ENCODE results near the gene PRXL2C.

Gene PRXL2C

DNA sequence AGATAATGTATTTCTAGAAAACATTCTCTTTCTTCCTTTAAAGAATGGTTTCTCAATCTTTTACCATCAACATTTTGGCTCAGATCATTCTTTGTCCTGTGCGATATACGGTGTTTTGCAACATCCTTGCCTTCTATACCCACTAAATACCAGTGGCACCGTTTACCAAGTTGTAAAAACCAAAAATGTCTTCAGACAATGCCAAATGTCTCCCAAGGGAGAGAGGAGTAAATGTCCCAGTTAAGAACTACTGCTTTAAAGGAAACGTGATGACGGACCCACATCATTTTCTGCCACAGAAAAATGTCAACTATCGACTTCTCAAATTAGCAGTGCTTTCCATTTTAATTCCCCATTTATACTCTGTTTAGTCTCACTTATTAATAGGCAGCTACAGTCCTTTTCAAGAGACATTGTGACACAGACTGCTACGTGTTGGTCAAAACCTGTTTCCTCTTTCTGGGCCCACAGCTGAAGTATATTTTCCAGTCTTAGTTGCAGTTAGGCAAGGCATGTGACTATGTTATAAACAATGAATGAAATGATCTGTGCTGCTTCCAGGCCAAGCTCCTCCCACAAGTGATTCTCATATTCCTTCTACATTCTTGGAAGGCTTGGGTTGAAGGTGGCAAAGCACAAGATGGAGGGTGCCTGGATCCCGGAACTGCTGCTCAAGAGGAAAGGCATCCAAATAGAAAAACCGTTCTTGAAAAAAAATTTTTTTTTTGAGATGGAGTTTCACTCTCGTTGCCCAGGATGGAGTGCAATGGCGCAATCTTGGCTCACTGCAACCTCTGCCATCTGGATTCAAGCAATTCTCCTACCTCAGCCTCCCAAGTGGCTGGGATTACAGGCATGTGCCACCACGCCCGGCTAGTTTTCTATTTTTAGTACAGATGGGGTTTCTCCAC, 8.8 kb downstream of the PRXL2C start:
- H3K4me2 ChIP-seq (ENCODE audit: low read length, poor library complexity, severe bottlenecking), result no peak overlapping the region
- H3K18ac ChIP-seq (ENCODE audit: low read depth in 1 of 2, low read length in 2 of 2), result peak overlapping the region; percentile 19
- H3K23ac ChIP-seq (ENCODE audit: low read length in 2 of 2), result no peak overlapping the region
- H2BK15ac ChIP-seq (ENCODE audit: low read depth, poor library complexity, severe bottlenecking), result no peak overlapping the region
- H3K14ac ChIP-seq (ENCODE audit: low read length in 2 of 2), result no peak overlapping the region
- no peak overlapping the region for H2BK12ac ChIP-seq (ENCODE audit: low read length in 2 of 2)
- peaks cover 14% of the 10 kb centered on the region for H3K79me1 ChIP-seq (replicated peaks; ENCODE audit: low read length, poor library complexity, severe bottlenecking)
- H3K36me3 ChIP-seq (ENCODE audit: control insufficient read depth in 1 of 2, insufficient read depth in 2 of 2, low read depth in 1 of 2, low read length in 2 of 2), result peaks cover 29 to 78% of the 10 kb centered on the region in 2 experiments
- peak; percentile 87 for DNase-seq
- H2BK120ac ChIP-seq (ENCODE audit: low read depth, low read length), result no peak overlapping the region
- H4K8ac ChIP-seq (ENCODE audit: low read length), result no peak overlapping the region
- H3K4me1 ChIP-seq (ENCODE audit: control insufficient read depth, insufficient read depth, low read depth, low read length), result peaks cover 3% of the 10 kb centered on the region
- H3K27ac ChIP-seq (ENCODE audit: low read length, poor library complexity, severe bottlenecking), result no peak overlapping the region
- H2BK5ac ChIP-seq (ENCODE audit: low read depth, low read length, poor library complexity, severe bottlenecking), result no peak overlapping the region
- no peaks in the 10 kb centered on the region for H3K27me3 ChIP-seq (ENCODE audit: control insufficient read depth in 1 of 2, insufficient read depth in 1 of 2, low read length in 2 of 2)
- peak overlapping the region in 1 of 2 experiments; percentile 41 for H3K4me3 ChIP-seq (ENCODE audit: insufficient read depth in 1 of 2, low read depth in 1 of 2, low read length in 2 of 2)
- WGBS, result 93% methylated on average over 13 of the region's 13 CpGs
- no peak overlapping the region for H3K4ac ChIP-seq (ENCODE audit: low read depth in 1 of 2, low read length in 2 of 2)
- no peaks in the 10 kb centered on the region for H3K9me3 ChIP-seq (ENCODE audit: control insufficient read depth, low read length)
- peak overlapping the region; percentile 81 for H3K9ac ChIP-seq (ENCODE audit: low read length)
- H4K91ac ChIP-seq (ENCODE audit: low read length), result no peak overlapping the region
- no peak overlapping the region for H2AK5ac ChIP-seq (ENCODE audit: low read length, severe bottlenecking)
- H2AFZ ChIP-seq (ENCODE audit: low read depth, low read length), result no peak overlapping the region

DNA sequence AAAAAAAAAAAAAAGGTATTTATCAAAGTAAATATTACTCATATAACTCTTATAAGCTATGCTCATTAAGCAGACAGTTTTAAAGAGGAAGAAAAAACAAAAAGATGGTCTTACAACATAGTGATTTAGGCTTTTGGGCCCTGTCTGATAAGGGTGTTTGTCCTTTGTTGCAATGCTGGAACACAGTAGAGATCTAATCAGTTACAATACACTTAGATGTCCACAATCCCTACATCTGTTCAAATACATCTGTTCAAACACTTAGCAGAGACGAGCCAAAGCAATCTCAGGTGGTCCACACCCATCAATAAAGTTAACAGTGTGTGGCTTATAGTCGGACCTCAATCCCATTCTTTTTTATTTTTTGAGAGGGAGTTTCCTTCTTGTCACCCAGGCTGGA, 11.0 kb downstream of the PRXL2C start:
- H3K14ac ChIP-seq (ENCODE audit: low read length in 2 of 2), result no peak overlapping the region
- no peak overlapping the region for H3K18ac ChIP-seq (ENCODE audit: low read depth in 1 of 2, low read length in 2 of 2)
- peaks cover 9% of the 10 kb centered on the region for H3K79me1 ChIP-seq (replicated peaks; ENCODE audit: low read length, poor library complexity, severe bottlenecking)
- no peak overlapping the region for H2AFZ ChIP-seq (ENCODE audit: low read depth, low read length)
- H4K8ac ChIP-seq (ENCODE audit: low read length), result no peak overlapping the region
- no peak overlapping the region for H2AK5ac ChIP-seq (ENCODE audit: low read length, severe bottlenecking)
- no peak overlapping the region for H4K91ac ChIP-seq (ENCODE audit: low read length)
- no peak overlapping the region for H3K4me2 ChIP-seq (ENCODE audit: low read length, poor library complexity, severe bottlenecking)
- H2BK5ac ChIP-seq (ENCODE audit: low read depth, low read length, poor library complexity, severe bottlenecking), result no peak overlapping the region
- no peak overlapping the region for H3K4ac ChIP-seq (ENCODE audit: low read depth in 1 of 2, low read length in 2 of 2)
- no peaks in the 10 kb centered on the region for H3K27me3 ChIP-seq (ENCODE audit: control insufficient read depth in 1 of 2, insufficient read depth in 1 of 2, low read length in 2 of 2)
- no peak for DNase-seq
- H3K9me3 ChIP-seq (ENCODE audit: control insufficient read depth, low read length), result no peaks in the 10 kb centered on the region
- no peak overlapping the region for H2BK12ac ChIP-seq (ENCODE audit: low read length in 2 of 2)
- H2BK15ac ChIP-seq (ENCODE audit: low read depth, poor library complexity, severe bottlenecking), result no peak overlapping the region
- no peak overlapping the region for H3K23ac ChIP-seq (ENCODE audit: low read length in 2 of 2)
- peaks cover 24 to 67% of the 10 kb centered on the region in 2 experiments for H3K36me3 ChIP-seq (ENCODE audit: control insufficient read depth in 1 of 2, insufficient read depth in 2 of 2, low read depth in 1 of 2, low read length in 2 of 2)
- H3K9ac ChIP-seq (ENCODE audit: low read length), result no peak overlapping the region
- no peak overlapping the region for H3K27ac ChIP-seq (ENCODE audit: low read length, poor library complexity, severe bottlenecking)
- H3K4me1 ChIP-seq (ENCODE audit: control insufficient read depth, insufficient read depth, low read depth, low read length), result peaks cover 3% of the 10 kb centered on the region
- H2BK120ac ChIP-seq (ENCODE audit: low read depth, low read length), result no peak overlapping the region
- no peak overlapping the region for H3K4me3 ChIP-seq (ENCODE audit: insufficient read depth in 1 of 2, low read depth in 1 of 2, low read length in 2 of 2)
- WGBS, result 93% methylated on average over 2 of the region's 2 CpGs

DNA sequence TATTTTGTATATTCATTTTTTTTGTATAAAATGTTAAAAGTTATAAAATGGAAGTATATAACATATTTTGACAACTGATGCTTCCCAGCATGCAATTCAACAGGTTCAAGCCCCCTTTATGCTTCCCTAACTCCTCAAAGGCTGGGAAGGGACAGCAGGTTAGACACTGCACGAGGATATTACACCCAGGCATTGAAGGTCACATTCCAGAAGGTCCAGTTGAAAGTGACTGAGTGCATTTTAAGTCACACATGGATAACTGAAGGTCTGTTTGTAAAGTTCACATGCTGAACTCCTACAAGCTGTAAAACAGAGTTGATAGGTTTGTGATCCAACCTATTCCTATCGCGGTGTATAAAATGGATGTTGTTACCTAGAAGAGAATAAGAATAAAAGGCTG, 13.6 kb downstream of the PRXL2C start:
- Histone ChIP-seq H3K4me3 (ENCODE audit: insufficient read depth in 1 of 2, low read depth in 1 of 2, low read length in 2 of 2) (no peak overlapping the region), H3K4me1 (ENCODE audit: control insufficient read depth, insufficient read depth, low read depth, low read length) (no peaks in the 10 kb centered on the region), H3K9ac (ENCODE audit: low read length) (no peak overlapping the region), H2AFZ (ENCODE audit: low read depth, low read length) (no peak overlapping the region), H3K14ac (ENCODE audit: low read length in 2 of 2) (no peak overlapping the region), H4K91ac (ENCODE audit: low read length) (no peak overlapping the region), H2BK5ac (ENCODE audit: low read depth, low read length, poor library complexity, severe bottlenecking) (no peak overlapping the region), H3K23ac (ENCODE audit: low read length in 2 of 2) (no peak overlapping the region), H4K8ac (ENCODE audit: low read length) (no peak overlapping the region), H3K4ac (ENCODE audit: low read depth in 1 of 2, low read length in 2 of 2) (no peak overlapping the region), H3K79me1 (replicated peaks; ENCODE audit: low read length, poor library complexity, severe bottlenecking) (peaks cover 7% of the 10 kb centered on the region), H3K18ac (ENCODE audit: low read depth in 1 of 2, low read length in 2 of 2) (no peak overlapping the region), H2AK5ac (ENCODE audit: low read length, severe bottlenecking) (no peak overlapping the region), H3K27ac (ENCODE audit: low read length, poor library complexity, severe bottlenecking) (no peak overlapping the region), H2BK12ac (ENCODE audit: low read length in 2 of 2) (no peak overlapping the region), H3K36me3 (ENCODE audit: control insufficient read depth in 1 of 2, insufficient read depth in 2 of 2, low read depth in 1 of 2, low read length in 2 of 2) (peaks cover 15 to 47% of the 10 kb centered on the region in 2 experiments), H2BK120ac (ENCODE audit: low read depth, low read length) (no peak overlapping the region), H2BK15ac (ENCODE audit: low read depth, poor library complexity, severe bottlenecking) (no peak overlapping the region), H3K27me3 (ENCODE audit: control insufficient read depth in 1 of 2, insufficient read depth in 1 of 2, low read length in 2 of 2) (no peaks in the 10 kb centered on the region), H3K4me2 (ENCODE audit: low read length, poor library complexity, severe bottlenecking) (no peak overlapping the region), H3K9me3 (ENCODE audit: control insufficient read depth, low read length) (no peaks in the 10 kb centered on the region)
- DNase-seq, result no peak
- 100% methylated on average over 1 of the region's 3 CpGs for WGBS

DNA sequence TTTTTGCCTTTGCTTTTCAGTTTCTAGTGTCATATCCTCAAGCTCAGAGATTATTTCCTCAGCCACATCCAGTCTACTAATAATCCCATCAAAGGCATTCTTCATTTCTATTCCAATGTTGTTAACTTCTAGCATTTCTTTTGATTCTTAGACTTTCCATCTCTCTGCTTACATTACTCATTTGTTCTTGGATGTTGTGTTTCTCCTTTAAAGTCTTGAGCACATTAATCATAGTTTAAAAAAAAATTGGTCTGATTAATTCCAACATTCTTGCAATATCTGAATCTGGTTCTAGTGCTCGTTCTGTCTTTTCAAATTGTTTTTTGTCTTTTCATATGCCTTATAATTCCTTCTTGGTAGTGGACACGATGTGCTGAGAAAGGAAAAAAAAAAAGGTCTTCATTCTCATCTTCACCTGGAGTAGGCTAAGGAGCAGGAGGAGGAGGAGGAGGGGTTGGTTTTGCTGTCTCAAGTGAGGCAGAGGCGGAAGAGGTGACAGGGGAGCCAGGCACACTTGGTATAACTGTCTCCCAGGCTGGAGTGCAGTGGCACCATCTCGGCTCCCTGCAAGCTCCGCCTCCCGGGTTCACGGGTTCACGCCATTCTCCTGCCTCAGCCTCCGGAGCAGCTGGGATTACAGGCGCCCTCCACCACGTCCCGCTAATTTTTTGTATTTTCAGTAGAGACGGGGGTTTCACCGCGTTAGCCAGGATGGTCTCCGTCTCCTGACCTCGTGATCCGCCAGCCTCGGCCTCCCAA, 16.3 kb downstream of the PRXL2C start:
- Histone ChIP-seq H3K4ac (ENCODE audit: low read depth in 1 of 2, low read length in 2 of 2) (no peak overlapping the region), H3K4me2 (ENCODE audit: low read length, poor library complexity, severe bottlenecking) (no peak overlapping the region), H3K9ac (ENCODE audit: low read length) (peak overlapping the region; percentile 13), H3K79me1 (replicated peaks; ENCODE audit: low read length, poor library complexity, severe bottlenecking) (no peaks in the 10 kb centered on the region), H3K18ac (ENCODE audit: low read depth in 1 of 2, low read length in 2 of 2) (no peak overlapping the region), H2AFZ (ENCODE audit: low read depth, low read length) (no peak overlapping the region), H4K91ac (ENCODE audit: low read length) (no peak overlapping the region), H2BK5ac (ENCODE audit: low read depth, low read length, poor library complexity, severe bottlenecking) (no peak overlapping the region), H3K36me3 (ENCODE audit: control insufficient read depth in 1 of 2, insufficient read depth in 2 of 2, low read depth in 1 of 2, low read length in 2 of 2) (peaks cover 5 to 27% of the 10 kb centered on the region in 2 experiments), H2BK120ac (ENCODE audit: low read depth, low read length) (no peak overlapping the region), H2BK12ac (ENCODE audit: low read length in 2 of 2) (no peak overlapping the region), H3K4me1 (ENCODE audit: control insufficient read depth, insufficient read depth, low read depth, low read length) (no peaks in the 10 kb centered on the region), H2AK5ac (ENCODE audit: low read length, severe bottlenecking) (no peak overlapping the region), H3K4me3 (ENCODE audit: insufficient read depth in 1 of 2, low read depth in 1 of 2, low read length in 2 of 2) (no peak overlapping the region), H3K27me3 (ENCODE audit: control insufficient read depth in 1 of 2, insufficient read depth in 1 of 2, low read length in 2 of 2) (no peaks in the 10 kb centered on the region), H3K23ac (ENCODE audit: low read length in 2 of 2) (no peak overlapping the region), H3K27ac (ENCODE audit: low read length, poor library complexity, severe bottlenecking) (no peak overlapping the region), H2BK15ac (ENCODE audit: low read depth, poor library complexity, severe bottlenecking) (no peak overlapping the region), H3K14ac (ENCODE audit: low read length in 2 of 2) (no peak overlapping the region), H3K9me3 (ENCODE audit: control insufficient read depth, low read length) (no peaks in the 10 kb centered on the region), H4K8ac (ENCODE audit: low read length) (no peak overlapping the region)
- 90% methylated on average over 18 of the region's 19 CpGs for WGBS
- no peak for DNase-seq

Data from mesenchymal stem cell (in vitro differentiated cells and primary cell).